NCI-H2081 (cell line): Measurements from ENCODE around the gene FITM2.
"Not testable (repeated sequence)": the region's sequence is repeated elsewhere in the genome, so short reads cannot be mapped to it uniquely, and the experiment has no call there.

Experiments
- DNase-seq, 2 experiments: peaks; one replicate each; lab custom pipeline; 2025; lab: John Stamatoyannopoulos, UW

The FITM2 gene

DNA sequence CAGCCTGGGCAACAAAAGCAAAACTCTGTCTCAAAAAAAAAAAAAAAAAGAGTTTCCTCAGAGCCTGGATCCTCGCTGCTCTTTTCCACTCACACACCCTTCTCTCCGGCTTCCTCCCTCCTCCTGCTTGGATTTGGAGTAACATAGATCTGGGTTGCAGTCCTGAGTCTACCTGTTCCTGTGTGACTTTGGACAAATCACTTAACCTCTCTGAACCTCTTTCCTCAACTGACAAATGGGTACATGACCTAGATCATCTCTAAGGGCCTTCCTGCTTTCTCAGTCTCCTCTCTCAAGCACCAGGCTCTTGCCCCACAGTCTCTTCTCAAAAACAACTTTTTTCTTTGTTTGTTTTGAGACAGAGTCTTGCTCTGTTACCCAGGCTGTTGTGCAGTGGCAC lies 20.2 kb upstream of the FITM2 start:
- DNase-seq, result no peak

DNA sequence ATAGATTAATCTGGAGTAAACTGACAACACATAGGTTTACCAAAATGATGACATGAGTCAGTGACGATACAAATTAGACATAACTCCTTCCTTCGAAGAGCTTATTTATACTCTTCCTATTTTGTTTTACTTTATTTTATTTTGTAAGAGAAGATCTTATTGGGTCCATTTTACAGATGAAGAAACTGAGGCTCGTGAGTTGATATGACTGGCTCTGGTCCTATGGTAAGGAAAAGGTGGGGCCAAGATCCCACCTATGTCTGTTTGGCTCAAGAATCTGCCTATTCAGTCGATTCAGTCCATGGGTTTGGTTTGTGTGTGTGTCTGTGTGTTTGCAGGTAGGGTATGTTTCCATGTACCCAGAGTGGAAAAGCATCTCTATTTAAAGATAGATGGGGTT lies 17.4 kb upstream of the FITM2 start:
- DNase-seq, result no peak

DNA sequence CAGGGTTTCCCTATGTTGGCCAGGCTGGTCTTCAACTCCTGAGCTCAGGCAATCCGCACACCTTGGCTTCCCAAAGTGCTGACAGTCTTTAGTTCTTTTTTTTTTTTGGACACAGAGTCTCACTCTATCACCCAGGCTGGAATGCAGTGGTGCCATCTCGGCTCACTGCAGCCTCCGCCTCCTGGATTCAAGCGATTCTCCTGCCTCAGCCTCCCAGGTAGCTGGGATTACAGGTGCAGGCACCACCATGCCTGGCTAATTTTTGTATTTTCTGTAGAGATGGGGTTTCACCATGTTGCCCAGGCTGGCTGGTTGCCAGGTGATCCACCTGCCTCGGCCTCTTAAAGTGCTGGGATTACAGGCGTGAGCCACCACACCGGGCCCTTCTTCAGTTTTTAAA lies 16.7 kb upstream of the FITM2 start:
- not testable (repeated sequence) for DNase-seq

DNA sequence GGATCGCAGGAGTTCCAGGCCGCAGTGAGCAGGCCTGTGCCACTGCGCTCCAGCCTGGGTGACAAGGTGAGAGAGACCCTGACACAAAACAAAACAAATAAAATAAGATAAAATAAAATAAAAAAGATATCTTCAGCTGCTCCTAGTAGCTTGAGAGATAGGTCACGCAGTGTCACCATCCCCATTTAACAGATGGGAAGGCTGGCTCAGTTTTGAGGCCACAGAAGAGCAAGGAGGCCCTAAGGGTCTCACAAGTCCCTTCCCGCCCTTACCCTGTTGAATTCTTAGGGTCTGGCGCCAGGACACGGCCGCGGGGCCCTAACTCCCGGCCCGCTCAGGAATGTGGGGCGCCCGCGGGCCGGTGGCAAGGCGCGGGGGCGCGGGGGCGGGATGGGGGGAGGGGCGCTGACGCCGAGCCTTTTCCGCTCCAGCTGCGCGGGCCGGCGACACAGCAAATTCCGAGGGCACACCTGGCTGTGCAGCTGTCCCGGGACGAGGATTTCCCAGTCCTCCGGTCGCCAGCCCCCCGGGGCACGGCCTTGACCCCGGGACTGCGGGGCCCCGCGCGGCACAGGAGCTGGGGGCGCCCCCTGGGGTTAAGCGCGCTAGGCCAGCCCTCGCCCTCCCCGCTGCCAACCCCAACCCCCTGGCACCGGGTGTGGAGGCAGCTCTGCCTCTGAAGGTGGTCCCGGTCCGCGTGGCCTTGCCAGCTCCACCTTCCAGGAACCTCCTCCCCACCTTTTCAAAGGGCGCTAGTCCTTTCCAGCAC lies 15.6 kb upstream of the FITM2 start:
- no peak for DNase-seq

DNA sequence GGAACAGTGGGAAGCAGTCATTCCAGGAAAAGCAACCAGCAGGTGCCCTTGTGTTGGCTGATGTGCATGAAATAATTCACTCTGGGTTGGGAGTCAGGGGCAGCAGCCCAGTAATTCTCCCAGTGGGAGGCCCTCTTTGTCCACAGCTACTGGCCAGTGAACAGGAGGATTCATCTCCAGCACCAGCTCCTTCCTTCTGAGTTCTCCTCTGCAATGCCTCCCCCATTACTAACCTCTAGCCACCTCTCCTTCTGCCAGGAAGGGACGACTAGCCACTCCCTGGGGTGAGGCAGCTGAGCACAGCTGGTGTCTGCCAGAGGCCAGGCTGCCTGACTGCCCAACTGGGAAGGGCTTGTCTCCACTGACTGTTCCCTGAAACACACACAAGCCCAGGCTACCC lies 13.3 kb upstream of the FITM2 start:
- DNase-seq, result peak in 1 of 2 experiments; percentile 22

DNA sequence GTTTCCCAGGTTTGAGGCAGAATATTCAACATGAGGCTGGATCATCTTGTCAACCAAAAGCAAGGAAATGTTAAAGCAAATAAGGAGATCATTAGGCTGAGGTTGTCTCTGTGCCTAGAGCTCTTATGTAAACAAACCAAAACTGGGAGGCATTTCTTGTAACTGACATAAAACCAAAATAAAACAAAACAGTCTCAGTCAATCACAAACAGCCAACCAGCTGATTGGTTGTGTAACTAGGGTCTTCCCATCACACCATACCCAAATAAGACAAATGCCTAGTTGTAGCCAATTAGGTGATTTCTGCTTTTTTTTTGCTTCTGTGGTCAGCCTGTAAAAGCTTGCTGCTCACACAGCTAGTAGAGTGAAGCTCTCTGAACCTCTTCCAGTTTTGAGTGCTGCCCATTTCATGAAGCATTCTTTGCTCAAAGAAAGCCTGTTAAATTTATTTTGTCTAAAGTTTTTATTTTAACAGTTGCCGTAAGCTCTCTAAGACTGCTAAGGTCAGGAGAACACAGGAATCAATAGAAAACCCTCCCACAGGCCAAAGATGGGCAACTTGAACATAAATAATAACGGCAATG lies 8.9 kb upstream of the FITM2 start:
- no peak for DNase-seq

DNA sequence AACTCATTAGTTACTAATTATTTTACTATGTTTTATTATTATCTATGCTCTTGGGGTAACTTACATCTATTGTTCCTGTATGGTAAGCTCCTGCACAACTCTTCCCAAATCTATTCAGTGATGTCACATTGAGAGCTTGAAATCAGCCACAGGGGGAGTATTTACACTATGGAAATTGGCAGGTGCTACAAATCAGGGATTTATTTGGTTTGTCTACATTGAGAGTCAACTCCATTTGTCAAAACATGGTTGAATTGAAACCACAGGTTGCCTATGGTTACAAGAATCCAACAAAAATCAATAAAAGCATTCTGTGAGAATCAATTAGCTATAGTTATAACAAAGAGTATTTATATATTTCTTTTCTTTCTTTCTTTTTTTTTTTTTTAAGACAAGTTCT lies 3.9 kb upstream of the FITM2 start:
- DNase-seq, result peak in 1 of 2 experiments; percentile 11

DNA sequence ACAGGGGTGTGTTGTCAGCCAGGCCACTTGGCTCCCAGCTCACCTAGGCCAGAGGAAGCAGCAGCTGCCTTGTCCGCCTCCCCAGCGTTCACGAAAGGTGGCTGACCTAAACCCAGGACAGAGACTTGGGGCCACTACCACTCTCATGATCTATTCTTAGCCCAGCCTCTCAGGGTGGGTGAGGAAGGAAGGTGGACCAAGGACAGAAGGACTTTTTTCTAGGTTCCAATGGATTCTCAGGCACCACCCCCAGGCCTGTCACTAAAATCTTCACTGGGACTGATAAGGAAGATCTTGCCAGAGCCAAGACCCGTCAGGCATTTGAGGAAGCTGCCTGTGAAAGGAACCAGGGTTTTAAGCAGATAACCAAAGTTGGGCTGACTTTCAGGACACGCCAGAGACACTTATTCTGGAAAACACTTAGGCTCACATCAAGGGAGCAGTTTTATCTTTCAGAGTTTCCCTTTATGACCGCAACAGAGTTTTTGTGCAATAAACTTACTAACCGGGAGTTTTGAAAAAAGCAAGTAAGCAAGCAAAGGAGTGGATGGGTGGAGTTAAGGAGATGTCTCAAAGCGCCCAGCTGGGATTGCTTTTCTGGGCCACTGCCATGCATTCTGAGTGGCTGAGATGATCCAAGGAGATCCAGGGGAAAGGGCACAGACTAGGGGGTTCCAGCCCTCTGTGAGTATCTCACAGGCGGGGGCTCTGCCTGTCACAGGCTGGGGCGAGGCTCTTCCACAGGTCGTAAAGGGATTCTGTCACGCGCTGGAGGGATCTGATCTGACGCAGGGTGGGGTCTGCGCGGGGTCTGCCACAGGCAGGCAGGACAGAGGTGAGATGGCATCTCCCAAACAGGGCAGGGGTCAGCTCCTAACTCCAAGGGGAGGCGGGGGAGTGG lies 989 bp downstream of the FITM2 start:
- no peak for DNase-seq

DNA sequence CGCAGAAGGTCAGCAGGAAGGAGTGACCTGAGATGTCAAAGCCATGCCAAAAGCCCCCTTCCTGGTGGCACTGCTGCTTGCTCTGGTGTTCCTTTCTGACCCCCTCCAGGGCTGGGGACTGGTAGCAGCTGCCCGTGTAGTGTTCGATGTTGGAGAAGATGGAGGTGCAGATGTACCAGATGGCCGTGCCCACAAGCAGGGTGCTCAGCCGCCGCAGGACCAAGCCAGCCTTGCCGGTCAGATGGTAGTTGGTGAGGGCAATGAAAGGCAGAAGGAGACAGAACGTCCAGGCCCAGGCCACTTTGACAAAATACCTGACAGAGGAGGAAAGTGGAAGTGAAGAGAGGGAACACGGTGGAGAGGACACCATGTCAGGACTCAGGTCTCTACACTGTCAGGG lies 4.1 kb downstream of the FITM2 start:
- no peak for DNase-seq

DNA sequence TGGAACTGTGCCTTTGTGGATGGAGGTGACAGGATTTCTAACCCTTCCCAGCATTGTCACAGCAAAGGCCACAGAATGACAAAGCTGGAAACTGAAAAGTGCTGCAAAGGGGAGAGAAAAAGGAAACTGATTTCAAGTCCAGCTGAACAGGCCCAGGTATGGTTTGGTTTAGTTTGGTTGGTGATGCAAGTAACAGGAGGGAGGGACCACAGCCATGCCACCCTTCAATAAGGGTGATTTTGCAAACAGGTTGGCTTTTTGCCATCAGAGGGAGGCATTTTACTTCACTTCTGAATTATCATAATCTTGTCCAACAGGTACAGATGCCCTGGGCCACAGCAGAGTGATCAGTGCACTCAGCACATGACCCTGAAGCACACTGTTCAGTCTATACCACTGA lies 6.6 kb downstream of the FITM2 start:
- no peak for DNase-seq

DNA sequence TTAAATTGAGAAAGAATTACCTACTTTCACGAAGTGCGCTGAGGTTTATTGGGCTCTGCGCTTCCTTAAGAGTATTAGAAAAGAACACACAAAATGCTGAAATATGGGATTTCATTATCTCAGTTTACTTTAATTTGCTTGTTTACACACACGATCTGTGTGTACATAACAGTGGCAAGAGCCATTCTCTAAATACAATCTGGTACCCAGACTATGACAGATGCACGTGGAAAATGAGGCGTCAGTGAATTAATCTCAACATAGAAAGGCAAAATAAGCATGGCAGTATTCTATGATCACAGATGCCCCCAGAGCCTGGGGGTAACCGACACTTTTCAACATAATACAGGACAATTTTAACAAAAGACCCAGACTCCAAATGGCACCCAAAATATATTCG lies 8.3 kb downstream of the FITM2 start:
- no peak for DNase-seq

DNA sequence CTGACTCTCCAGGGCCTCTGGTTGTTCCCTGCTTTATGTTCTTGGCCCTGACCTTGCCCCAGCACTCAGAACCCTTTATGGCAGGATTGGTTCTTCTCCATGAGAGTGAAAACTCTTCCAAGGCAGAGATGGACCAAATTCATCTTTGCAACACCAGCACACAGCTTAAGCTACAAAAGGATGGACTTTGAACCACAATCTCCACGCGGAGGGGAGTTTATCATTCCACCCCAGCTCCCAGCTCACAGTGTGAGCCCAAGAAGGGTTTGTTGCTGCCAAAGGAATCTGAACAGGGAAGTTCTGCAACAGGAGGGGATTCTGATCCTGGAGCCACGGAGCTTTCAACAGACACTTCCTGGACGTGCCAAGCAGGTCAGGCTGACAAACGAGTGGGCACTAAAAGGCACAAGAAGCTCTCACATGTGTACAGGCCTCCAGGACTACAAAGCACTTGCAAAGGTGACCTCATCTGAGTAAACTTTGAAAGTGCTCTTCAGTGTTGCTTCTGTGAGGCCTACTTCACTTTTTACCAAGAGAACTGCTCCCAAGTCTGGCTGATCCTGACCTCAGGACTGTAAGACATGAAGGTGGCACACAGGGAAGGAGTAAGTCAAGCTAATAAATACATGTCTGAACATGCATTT lies 8.9 kb downstream of the FITM2 start:
- no peak for DNase-seq

DNA sequence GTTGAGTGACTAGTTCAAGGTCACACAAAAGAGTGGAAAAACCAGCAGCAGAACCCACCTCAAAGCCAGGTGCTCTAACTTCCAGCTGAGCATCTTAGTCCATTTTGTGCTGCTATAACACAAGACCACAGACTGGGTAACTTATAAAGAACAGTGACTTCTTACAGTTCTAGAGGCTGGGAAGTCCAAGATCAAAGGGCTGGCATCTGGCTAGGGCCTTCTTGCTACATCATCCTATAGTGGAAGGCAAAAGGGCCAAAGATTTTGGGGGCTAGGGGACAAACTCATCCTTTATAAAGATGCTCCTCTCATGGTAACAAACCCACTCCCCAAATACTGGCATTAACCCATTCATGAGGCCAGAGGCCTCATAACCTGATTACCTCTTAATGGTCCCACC lies 9.7 kb downstream of the FITM2 start:
- no peak for DNase-seq

DNA sequence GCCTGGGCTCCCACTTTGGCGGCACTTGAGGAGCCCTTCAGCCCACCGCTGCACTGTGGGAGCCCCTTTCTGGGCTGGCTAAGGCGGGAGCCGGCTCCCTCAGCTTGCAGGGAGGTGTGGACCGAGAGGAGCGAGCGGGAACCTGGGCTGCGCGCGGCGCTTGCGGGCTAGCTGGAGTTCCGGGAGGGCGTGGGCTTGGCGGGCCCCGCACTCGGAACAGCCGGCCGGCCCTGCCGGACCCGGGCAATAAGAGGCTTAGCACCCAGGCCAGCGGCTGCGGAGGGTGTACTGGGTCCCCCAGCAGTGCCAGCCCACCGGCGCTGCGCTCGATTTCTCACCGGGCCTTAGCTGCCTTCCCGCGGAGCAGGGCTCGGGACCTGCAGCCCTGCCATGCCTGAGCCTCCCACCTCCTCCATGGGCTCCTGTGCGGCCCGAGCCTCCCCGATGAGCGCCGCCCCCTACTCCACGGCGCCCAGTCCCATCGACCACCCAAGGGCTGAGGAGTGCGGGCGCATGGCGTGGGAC lies 11.9 kb downstream of the FITM2 start:
- DNase-seq, result not testable (repeated sequence)

DNA sequence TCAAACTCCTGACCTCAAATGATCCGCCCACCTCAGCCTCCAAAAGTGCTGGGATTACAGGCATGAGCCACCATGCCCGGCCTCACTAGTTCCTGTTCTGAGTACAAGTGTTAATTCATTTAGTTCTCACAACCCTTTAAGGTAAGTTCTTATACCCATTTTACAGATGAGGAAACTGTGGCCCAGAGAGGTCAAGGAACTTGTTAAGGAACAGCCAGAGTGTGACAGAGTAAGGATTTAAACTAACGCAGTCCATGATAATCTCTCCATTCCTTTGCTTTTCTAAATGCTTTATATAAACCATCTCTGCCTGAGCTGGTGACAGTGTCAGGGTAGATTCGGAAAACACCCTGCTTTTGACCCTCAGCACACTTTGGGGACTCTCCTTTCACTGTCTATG lies 13.3 kb downstream of the FITM2 start:
- no peak for DNase-seq

DNA sequence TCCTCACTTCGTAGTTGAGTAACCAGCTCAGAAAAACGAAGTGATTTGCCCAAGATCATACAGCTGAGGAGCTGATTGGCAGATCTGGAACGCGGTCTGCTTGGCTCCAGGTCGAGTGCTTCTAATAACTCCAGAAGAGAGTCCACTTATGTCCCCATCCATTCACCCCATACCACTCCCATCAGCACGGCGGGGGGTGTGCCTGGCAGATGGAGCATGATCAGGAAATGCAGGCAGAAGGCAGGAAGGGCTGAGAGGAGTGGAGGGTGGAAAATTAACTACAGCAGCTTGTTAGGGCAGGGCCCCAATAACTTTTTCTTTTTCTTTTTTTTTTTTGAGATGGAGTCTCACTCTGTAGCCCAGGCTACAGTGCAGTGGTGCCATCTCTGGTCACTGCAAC lies 15.0 kb downstream of the FITM2 start:
- DNase-seq, result peak in 1 of 2 experiments; percentile 19

DNA sequence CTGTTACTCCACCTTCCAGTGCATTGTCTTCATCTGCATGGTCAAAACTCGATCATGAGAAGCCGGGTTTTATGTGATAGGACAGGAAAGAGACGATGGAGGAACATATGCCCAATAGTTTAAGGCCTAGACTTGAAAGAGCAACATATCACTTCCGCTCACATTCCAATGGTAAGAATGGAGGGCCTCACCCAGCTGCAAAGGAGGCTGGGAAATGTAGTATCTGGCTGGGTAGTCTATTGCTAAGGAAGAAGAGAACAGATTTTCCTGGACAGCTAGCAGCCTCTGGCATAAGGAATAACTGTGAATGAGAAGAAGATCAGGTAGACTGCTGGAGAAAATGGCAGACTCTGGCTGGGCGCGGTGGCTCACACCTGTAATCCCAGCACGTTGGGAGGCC lies 19.2 kb downstream of the FITM2 start:
- no peak for DNase-seq

DNA sequence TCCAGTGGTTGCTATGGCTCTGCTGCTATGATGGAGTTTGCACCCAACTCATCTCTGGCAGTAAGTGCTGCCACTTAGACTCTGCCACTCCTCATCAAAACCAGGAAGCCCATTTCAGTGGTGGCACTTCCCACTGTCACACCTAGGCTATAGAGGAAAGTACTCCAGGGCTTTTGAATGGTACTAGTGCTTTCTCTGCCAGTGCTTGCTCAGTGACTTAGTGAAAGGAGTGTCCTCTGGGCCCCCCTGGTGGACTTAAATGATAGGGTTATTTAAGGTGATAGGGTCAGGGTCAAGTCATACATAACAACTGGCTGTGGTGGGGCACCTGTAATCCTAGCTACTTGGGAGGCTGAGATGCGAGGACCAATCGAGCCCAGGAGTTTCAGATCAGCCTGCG lies 22.8 kb downstream of the FITM2 start:
- no peak for DNase-seq

DNA sequence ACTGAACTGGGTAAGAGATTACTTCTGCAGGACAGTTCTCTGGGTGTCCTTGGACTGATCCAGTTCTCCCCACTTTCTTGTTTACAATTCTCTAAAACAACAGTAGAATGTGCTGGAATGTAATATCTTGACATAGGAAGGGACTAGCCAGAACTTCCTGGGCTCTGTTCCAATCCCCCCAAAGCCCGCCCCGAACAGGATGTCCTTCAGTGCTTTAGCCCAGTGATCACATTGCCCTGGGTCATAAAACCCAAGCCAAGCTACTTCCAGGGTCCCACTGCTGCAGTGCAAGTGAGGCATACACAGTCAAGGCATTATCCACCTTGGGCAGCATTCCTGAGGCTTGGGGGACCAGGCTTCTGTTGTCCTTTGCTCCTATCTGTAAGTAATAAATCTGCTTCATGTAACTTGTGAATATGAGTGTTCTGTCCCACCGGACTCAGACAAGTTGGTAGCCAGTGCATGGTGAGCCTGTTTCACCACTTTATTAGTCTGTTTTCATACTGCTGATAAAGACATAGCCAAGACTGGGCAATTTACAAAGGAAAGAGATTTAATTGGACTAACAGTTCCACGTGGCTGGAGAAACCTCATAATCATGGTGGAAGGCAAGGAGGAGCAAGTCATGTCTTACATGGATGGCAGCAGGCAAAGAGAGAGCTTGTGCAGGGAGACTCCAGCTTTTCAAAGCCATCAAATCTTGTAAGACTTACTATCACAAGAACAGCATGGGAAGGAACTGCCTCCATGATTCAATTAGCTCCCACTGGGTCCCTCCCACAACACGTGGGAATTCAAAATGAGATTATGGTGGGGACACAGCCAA lies 23.5 kb downstream of the FITM2 start:
- DNase-seq, result no peak

DNA sequence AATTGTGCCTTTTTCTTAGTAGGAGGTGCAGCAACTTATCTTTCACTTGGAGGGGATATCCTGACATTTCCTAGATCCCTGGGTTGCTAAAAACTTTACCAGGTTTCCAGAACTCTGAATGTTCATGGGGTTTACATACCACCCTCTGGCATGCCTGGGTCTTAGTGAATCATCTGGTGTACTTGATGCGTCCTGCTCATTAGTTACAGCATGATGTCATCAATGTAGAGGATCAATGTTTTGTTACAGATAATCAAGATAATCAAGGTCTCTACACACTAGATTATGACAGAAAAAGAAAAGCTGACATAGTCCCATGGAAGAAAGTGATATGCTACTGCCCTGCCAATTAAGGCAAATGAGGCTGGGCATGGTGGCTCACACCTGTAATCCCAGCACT lies 27.0 kb downstream of the FITM2 start:
- no peak for DNase-seq

DNA sequence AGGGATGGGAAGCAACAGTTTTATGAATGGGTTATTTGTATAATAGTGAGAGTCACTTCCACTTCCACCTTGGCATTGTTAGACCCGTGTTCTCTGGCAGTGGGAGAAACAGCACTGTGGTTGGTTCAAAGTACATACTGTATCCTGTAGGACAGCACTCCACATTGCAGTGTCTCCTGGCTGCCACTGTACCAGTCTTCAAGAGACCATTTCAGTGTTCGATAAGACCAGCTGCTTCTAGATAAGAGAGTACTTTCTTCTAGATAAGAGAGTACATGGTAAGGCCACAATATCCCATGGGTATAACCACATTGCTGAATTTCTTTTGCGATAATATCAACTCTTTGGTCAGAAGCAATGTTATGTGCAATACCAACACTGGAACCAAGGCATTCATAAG lies 28.8 kb downstream of the FITM2 start:
- DNase-seq, result no peak
